GM12874 (cell line): ENCODE data around the gene NUP54.
A peak's percentile ranks its signal among the peaks of the same experiment; 100 is the strongest.

Experiments
- CTCF ChIP-seq: IDR thresholded peaks from 2 replicates; pipeline ENCODE4 v1.5.1; 2011; ENCODE audit warnings: low read depth, mild to moderate bottlenecking, control low read depth, low read length, moderate library complexity; ENCODE audit not compliant: insufficient read depth

Gene NUP54

GRCh38 chr4:76188149-76188548 is 40.0 kb upstream of the NUP54 start:
- TF ChIP-seq CTCF, result no peak

GRCh38 chr4:76187152-76187551 is 39.0 kb upstream of the NUP54 start:
- TF ChIP-seq CTCF, result no peak

DNA sequence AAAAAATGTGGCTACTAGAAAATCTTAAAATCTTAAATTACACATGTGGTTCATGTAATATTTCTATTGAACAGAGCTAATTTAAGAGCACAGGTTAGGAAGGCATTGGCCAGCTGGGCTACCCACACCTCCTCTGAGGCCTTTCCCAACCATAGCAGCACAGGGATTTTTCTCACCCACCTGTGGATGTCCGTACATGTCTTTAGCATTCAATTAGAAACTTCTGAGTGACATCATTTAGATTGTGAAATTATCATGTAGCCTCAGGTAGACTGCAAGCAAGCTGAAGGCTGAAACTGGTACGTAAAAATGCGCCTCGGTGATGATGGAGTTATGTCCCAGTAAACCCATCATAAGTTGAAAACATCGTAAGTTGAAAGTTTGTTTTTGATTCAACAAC is 34.3 kb upstream of the NUP54 start:
- TF ChIP-seq CTCF, result no peak

GRCh38 chr4:76179398-76180318 is 31.5 kb upstream of the NUP54 start:
- peak; percentile 81 for TF ChIP-seq CTCF

DNA sequence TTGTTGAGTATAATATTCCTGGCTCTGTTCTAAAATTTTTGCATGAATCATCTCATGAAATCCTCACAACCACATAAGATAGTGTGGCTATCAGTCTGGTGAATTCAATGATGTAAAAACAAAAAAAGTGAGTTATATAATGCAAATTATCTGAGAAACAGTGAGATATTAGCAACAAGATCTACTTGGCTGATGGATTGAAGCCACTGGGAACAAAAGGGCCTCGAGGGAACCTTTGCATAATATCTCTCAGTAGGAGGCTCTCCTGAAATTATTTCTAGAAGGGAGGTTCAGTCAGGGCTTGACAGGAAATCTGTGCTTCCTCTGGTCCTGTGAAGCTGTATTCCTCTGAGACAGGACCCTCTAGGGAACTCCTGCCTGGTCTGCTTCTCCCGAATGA is 30.1 kb upstream of the NUP54 start:
- TF ChIP-seq CTCF, result no peak

GRCh38 chr4:76177709-76178108 is 29.5 kb upstream of the NUP54 start:
- no peak for TF ChIP-seq CTCF

DNA sequence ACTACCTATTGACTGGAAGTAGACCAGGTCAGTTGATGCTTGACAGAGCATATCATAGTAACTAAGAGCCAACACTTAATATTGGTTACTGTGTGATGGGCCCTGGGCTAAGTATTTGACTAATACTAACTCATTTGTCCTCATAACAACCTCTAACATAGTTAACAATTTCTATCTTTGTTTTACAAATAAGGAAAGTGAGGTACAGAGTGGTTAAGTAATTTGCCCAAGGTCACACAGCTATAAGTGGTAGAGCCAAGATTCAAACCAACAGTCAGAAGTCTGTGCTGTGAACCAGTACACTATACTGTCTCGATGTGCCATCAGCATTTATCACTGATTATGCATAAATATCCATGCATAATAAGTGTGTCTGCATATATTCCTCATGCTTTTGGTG is 27.1 kb upstream of the NUP54 start:
- TF ChIP-seq CTCF, result no peak

GRCh38 chr4:76174216-76174615 is 26.0 kb upstream of the NUP54 start:
- TF ChIP-seq CTCF, result no peak
